ENCODE data around the gene FXYD1. TPM values are rescaled to one million over a fixed set of nuclear protein-coding genes. Genes with fewer than 3 reads are reported as not detected.

The FXYD1 gene
- total and polyA plus RNA-seq, 2 of the 8 experiments (the other 6 are each of a cell fraction or from before 2014, with no cell fraction given) = 1.6 to 8.1 TPM

DNA sequence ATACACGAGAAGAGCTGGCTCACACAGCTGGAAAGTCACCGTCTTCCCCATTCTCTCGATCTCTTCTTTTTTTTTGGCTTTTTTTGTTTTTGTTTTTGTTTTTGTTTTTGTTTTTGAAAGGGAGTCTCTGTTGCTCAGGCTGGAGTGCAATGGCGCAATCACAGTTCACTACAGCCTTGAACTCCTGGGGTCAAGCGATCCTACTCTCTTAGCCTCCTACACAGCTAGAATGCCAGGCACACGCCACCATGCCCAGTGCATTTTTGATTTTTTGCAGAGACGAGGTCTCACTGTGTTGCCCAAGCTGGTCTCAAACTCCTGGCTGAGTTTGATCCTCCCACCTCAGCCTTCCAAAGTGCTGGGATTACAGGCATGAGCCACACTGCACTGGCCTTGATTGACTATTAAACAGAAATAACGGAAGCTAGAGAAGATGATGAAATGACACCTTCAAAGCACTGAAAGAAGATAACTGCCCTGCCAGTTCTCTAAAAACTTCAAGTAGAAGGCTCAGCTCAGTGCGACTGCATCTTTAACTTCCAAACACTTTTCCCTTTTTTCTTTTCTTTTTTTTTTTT lies 19.0 kb upstream of the FXYD1 start:
- Histone ChIP-seq H3K4me3 (ENCODE audit: extremely low read depth in 1 of 4, insufficient read depth in 2 of 4, low read depth in 3 of 4, low read length in 4 of 4) (no peak overlapping the region), H3K4me1 (replicated peaks in 1 of 4; ENCODE audit: control insufficient read depth in 3 of 4, insufficient read depth in 4 of 4, low read length in 3 of 4) (peaks cover 3 to 26% (median 17%) of the 10 kb centered on the region in 4 experiments), H2BK120ac (replicated peaks; ENCODE audit: low read depth, low read length) (no peak overlapping the region), H2AK5ac (ENCODE audit: low read depth, low read length) (no peak overlapping the region), H3K79me1 (ENCODE audit: low read depth, low read length) (no peaks in the 10 kb centered on the region), H3K18ac (ENCODE audit: extremely low read depth, low read length) (no peak overlapping the region), H3K56ac (replicated peaks; ENCODE audit: insufficient read length, low read depth, low read length) (no peak overlapping the region), H3K14ac (ENCODE audit: insufficient read length) (no peak overlapping the region), H3K36me3 (ENCODE audit: control insufficient read depth in 2 of 4, insufficient read depth in 4 of 4, low read length in 3 of 4) (no peaks in the 10 kb centered on the region), H2BK20ac (ENCODE audit: low read length) (0 out of 2 replicates have a peak overlapping the region, but pooled peaks have one; percentile 32), H2BK15ac (ENCODE audit: low read length) (0 out of 2 replicates have a peak overlapping the region, but pooled peaks have one; percentile 81), H3K9ac (replicated peaks in 1 of 4; ENCODE audit: extremely low read depth in 1 of 4, low read depth in 3 of 4, low read length in 3 of 4) (no peak overlapping the region), H2AFZ (ENCODE audit: low read length) (no peak overlapping the region), H3K27ac (ENCODE audit: low read depth, low read length) (no peak overlapping the region), H3K9me3 (ENCODE audit: insufficient read depth in 2 of 2, low read depth in 1 of 2, low read length in 1 of 2) (no peaks in the 10 kb centered on the region), H3K23me2 (ENCODE audit: low read depth, low read length) (no peaks in the 10 kb centered on the region), H3K79me2 (ENCODE audit: control insufficient read depth in 1 of 2, insufficient read depth in 2 of 2, low read length in 2 of 2) (no peaks in the 10 kb centered on the region), H3K4me2 (ENCODE audit: insufficient read depth in 1 of 2, low read depth in 2 of 2, low read length in 2 of 2) (no peak overlapping the region), H2BK12ac (ENCODE audit: low read depth, low read length) (peak overlapping the region; percentile 90; the same call in 1 of the 2 replicates), H4K8ac (ENCODE audit: extremely low read depth, insufficient read depth, low read length) (no peak overlapping the region), H4K5ac (ENCODE audit: insufficient read length, low read depth, low read length) (no peak overlapping the region), H3K4ac (replicated peaks; ENCODE audit: insufficient read length, low read depth, low read length) (no peak overlapping the region), H2BK5ac (ENCODE audit: low read depth, low read length) (no peak overlapping the region), H4K20me1 (replicated peaks in 1 of 2; ENCODE audit: control insufficient read depth in 1 of 2, insufficient read depth in 2 of 2, low read length in 2 of 2) (no peaks in the 10 kb centered on the region), H3K27me3 (replicated peaks in 1 of 4; ENCODE audit: control insufficient read depth in 3 of 4, extremely low read depth in 1 of 4, insufficient read depth in 3 of 4, low read length in 3 of 4) (peaks cover 0 to 2% (median 0%) of the 10 kb centered on the region in 4 experiments; a peak in 2 of 7 replicates), H3K23ac (ENCODE audit: insufficient read length) (no peak overlapping the region), H4K91ac (replicated peaks; ENCODE audit: insufficient read length, low read length) (no peak overlapping the region)
- ChIA-PET POLR2A (ENCODE audit: partially characterized antibody) (interaction anchor here (0.6 to 2.6 kb wide), 5 partner anchors 8 to 52 kb away, joined by 3 to 9 read pairs (median 5); partner anchors contain the start of gene LGI4), CTCF (ENCODE audit: partially characterized antibody) (interaction anchor here (1.1 to 6.9 kb wide), 7 partner anchors 18 to 156 kb away, joined by 3 to 154 read pairs (median 4); partner anchors contain the start of genes FXYD1, FXYD7 and LGI4)
- 85% methylated on average over 9 of the region's 9 CpGs; no CpG with 5 or more reads in 1 of the 2 experiments for WGBS, 2 experiments (ENCODE audit: extremely low coverage in 1 of 2, insufficient coverage in 1 of 2, insufficient read length in 1 of 2, insufficient replicate concordance in 2 of 2, low coverage in 1 of 2, low lambda C conversion rate in 2 of 2, missing lambda C conversion rate in 1 of 2)
- FAIRE-seq (no peak), DNase-seq (ENCODE audit: low read depth in 1 of 2, low spot score in 2 of 2) (no peak)
- TF ChIP-seq CBX8 (IDR thresholded peaks at IDR 0.05; ENCODE audit: borderline replicate concordance, low read depth, low read length) (no peak), TCF12 (IDR thresholded peaks at IDR 0.05; ENCODE audit: low read depth, low read length) (no peak), SP4 (IDR thresholded peaks at IDR 0.05; ENCODE audit: low read length) (no peak), RBBP5 (IDR thresholded peaks at IDR 0.05; ENCODE audit: borderline replicate concordance, low read depth, low read length) (no peak), YY1 (IDR thresholded peaks at IDR 0.05; ENCODE audit: low read depth, low read length) (no peak), SIN3A (conservative IDR thresholded peaks at IDR 0.05 in 1 of 2, IDR thresholded peaks at IDR 0.05 in 1 of 2; ENCODE audit: low read depth in 1 of 2, low read length in 2 of 2) (no peak), KDM5A (IDR thresholded peaks at IDR 0.05; ENCODE audit: low read length) (no peak), CEBPB (IDR thresholded peaks at IDR 0.05; ENCODE audit: low read depth, low read length) (no peak), TAF7 (optimal IDR thresholded peaks at IDR 0.05; ENCODE audit: borderline replicate concordance, low read depth, low read length) (no peak)
- TF ChIP-seq, protein P1, sequence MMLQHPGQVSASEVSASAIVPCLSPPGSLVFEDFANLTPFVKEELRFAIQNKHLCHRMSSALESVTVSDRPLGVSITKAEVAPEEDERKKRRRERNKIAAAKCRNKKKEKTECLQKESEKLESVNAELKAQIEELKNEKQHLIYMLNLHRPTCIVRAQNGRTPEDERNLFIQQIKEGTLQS (IDR thresholded peaks at IDR 0.05; ENCODE audit: insufficient read depth, low read depth, low read length) = no peak
- TF ChIP-seq, protein P2, sequence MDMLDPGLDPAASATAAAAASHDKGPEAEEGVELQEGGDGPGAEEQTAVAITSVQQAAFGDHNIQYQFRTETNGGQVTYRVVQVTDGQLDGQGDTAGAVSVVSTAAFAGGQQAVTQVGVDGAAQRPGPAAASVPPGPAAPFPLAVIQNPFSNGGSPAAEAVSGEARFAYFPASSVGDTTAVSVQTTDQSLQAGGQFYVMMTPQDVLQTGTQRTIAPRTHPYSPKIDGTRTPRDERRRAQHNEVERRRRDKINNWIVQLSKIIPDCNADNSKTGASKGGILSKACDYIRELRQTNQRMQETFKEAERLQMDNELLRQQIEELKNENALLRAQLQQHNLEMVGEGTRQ (IDR thresholded peaks at IDR 0.05; ENCODE audit: low read length) = no peak

All from H1 (cell line).